Thoracic aorta (tissue), 2 donors: Measurements from ENCODE around the gene MEX3D. TPM values are rescaled to one million over a fixed set of nuclear protein-coding genes. Genes with fewer than 3 reads are reported as not detected.
"Not testable (repeated sequence)": the region's sequence is repeated elsewhere in the genome, so short reads cannot be mapped to it uniquely, and the experiment has no call there.

ENCODE experiments used
- ATAC-seq: fragments of 150-250 bp; one replicate; pipeline ENCODE4 v1.8.0; 2017; ENCODE audit warnings: low read depth; ENCODE audit not compliant: insufficient number of reproducible peaks, low FRiP score
- DNase-seq: peaks from one replicate; pipeline ENCODE4 v3.0.0-alpha.2; 2020; ENCODE audit warnings: low spot score
- H3K27ac ChIP-seq, 2 donors: fragments of 200-600 bp; sonication (generic); 1 replicate in 1 of 2; 2 replicates in 1 of 2; pipeline ENCODE4 v1.5.1; 2016; ENCODE audit warnings: mild to moderate bottlenecking in 2 of 2, moderate library complexity in 2 of 2
- H3K27me3 ChIP-seq: fragments of 200-600 bp; sonication (generic); replicated peaks from 2 replicates; pipeline ENCODE4 v1.6.0; 2016; ENCODE audit warnings: mild to moderate bottlenecking; ENCODE audit not compliant: insufficient read depth
- H3K36me3 ChIP-seq: fragments of 200-600 bp; sonication (generic); one replicate; pipeline ENCODE4 v1.5.1; 2016
- H3K4me1 ChIP-seq, 2 donors: fragments of 200-600 bp; sonication (generic); 1 replicate in 1 of 2; 2 replicates in 1 of 2; pipeline versions ENCODE4 v1.5.1 to v1.6.0; 2016; ENCODE audit warnings: low read depth in 2 of 2, mild to moderate bottlenecking in 1 of 2; ENCODE audit not compliant: control insufficient read depth in 1 of 2
- H3K4me3 ChIP-seq: fragments of 200-600 bp; sonication (generic); 2 replicates; pipeline ENCODE4 v1.5.1; 2016; ENCODE audit warnings: mild to moderate bottlenecking
- H3K9me3 ChIP-seq: fragments of 200-600 bp; sonication (generic); 2 replicates; pipeline ENCODE4 v1.5.1; 2016
- total RNA-seq, 2 donors: library from RNA; depleted of rRNA; stranded (reverse); fragments of >200 nt; gene quantifications; one replicate each; pipeline versions ENCODE4 v1.1.0 to v1.2.3, GENCODE V29; 2016
- TF ChIP-seq, protein P1 (sequence below): fragments of 200-600 bp; sonication (generic); IDR thresholded peaks from one replicate; pipeline ENCODE4 v1.5.1; 2019; ENCODE audit warnings: antibody characterized with exemption

Gene MEX3D
- total RNA-seq, 2 donors from 2014 or later: 23.4 to 26.4 TPM

DNA sequence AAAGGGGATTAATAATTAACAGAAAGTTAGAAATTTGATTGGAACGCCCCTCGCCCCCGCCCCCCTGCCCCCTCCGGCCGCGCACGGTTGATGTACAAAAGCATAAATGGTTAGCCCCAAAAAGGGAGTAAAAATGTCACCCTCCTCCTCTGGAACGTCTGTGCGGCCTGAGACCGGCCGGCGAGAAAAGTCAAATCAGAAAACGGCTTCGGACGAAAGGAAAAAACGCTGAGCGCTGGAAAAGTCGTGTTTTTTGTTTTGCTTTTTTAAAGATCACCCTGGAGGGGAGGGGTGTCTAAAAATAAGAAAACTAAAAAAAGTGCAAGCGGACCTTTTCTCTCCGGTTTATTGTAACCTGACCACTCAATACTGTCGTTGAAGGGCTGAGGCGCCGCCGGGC is 13.2 kb downstream of the MEX3D start:
- ATAC-seq: no peak
- Histone ChIP-seq H3K27ac (no peak overlapping the region), H3K36me3 (no peaks in the 10 kb centered on the region), H3K4me3 (no peak overlapping the region), H3K4me1 (no peaks in the 10 kb centered on the region), H3K27me3 (no peaks in the 10 kb centered on the region), H3K9me3 (no peaks in the 10 kb centered on the region)
- TF ChIP-seq, protein P1, sequence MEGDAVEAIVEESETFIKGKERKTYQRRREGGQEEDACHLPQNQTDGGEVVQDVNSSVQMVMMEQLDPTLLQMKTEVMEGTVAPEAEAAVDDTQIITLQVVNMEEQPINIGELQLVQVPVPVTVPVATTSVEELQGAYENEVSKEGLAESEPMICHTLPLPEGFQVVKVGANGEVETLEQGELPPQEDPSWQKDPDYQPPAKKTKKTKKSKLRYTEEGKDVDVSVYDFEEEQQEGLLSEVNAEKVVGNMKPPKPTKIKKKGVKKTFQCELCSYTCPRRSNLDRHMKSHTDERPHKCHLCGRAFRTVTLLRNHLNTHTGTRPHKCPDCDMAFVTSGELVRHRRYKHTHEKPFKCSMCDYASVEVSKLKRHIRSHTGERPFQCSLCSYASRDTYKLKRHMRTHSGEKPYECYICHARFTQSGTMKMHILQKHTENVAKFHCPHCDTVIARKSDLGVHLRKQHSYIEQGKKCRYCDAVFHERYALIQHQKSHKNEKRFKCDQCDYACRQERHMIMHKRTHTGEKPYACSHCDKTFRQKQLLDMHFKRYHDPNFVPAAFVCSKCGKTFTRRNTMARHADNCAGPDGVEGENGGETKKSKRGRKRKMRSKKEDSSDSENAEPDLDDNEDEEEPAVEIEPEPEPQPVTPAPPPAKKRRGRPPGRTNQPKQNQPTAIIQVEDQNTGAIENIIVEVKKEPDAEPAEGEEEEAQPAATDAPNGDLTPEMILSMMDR: no peak
- DNase-seq: no peak

DNA sequence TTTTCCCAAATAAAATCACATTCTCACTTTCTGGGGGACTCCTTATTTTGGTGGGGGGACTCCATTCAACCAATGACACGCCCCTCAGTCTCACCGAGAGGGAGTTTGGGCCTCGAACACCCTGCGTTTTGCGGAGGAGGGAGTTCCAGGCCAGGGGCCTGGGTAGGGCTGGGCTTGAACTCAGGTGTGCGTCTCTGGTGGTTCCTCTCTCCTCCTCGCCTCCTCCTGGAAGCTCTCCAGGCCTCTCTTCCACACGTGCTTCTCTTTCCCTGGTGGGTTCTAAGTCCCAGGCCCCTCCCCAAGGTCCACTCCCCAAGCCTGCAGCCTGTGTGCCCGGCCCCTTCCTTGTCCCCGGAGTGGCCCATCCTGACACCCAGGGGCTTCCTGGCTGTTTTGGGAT is 14.7 kb downstream of the MEX3D start:
- no peak for ATAC-seq
- TF ChIP-seq, protein P1: no peak
- no peaks in the 10 kb centered on the region for H3K27me3 ChIP-seq
- H3K9me3 ChIP-seq: no peaks in the 10 kb centered on the region
- H3K4me3 ChIP-seq: no peak overlapping the region
- no peak for DNase-seq
- no peaks in the 10 kb centered on the region for H3K36me3 ChIP-seq
- H3K4me1 ChIP-seq: no peaks in the 10 kb centered on the region
- no peak overlapping the region for H3K27ac ChIP-seq

DNA sequence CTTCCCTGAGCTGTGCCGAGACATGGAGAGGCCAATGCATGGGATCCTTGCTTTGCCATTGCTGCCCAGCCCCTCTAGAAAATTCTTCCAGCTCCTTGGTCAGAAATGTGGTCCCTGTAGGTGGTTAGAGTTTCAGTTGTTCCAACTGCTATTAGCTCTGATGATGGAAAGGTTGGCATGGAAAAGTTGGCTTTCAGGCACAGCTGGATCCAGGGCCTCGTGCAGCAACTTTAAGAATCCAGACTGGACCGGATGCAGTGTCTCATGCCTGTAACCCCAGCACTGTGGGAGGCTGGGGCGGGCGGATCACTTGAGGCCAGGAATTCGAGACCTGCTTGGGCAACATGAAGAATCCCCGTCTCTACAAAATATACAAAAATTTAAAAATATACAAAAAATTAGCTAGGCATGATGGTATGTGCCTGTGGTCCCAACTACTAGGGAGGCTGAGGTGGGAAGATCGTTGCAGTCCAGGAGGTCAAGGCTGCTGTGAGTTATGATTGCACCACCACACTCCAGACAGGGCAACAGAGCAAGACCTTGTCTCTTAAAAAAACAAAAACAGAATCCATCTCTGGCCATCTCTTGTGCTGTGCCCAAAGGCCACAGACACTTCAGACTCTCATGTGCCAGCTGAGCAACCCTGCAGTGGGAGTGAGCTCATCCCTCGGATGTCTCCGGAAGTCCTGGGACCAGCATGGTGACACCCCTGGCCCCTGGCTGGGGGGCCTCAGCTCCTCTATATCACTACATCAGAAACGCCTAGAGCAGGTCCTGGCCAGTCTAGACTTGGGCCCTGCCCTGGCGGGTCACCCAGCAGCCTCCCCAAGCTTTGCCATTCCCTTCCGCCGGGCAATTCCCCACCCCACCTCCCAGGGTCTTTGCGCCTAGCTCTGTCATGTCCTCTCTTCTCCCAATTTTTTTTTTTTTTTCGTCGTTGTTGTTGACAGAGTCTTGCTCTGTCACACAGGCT is 16.8 kb downstream of the MEX3D start:
- DNase-seq: no peak
- H3K27ac ChIP-seq: no peak overlapping the region
- ATAC-seq: no peak
- H3K36me3 ChIP-seq: no peaks in the 10 kb centered on the region
- H3K4me1 ChIP-seq: no peaks in the 10 kb centered on the region
- H3K9me3 ChIP-seq: no peaks in the 10 kb centered on the region
- H3K27me3 ChIP-seq: no peaks in the 10 kb centered on the region
- TF ChIP-seq, protein P1: no peak
- no peak overlapping the region for H3K4me3 ChIP-seq

DNA sequence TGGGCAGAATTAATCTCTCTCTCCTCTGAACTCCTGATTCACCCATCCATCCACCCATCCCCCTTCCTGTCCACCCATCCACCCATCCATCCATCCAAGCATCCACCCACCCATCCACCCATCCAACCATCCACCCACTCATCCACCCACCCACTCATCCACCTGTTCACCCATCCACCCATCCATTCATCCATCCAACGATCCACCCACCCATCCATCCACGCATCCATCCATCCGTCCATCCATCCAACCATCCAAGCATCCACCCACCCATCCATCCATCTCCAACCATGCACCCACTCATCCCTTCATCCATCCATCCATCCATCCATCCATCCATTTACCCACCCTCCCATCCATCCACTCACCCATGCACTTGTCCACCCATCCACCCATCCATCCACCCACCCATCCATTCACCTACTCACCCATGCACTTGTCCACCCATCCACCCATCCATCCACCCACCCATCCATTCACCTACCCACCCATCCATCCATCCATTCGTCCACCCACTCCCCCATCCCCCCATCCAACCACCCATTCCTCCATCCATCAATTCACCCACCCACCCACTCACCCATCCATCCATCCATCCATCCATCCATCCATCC is 18.7 kb downstream of the MEX3D start:
- TF ChIP-seq, protein P1: no peak
- DNase-seq (no peak), ATAC-seq (no peak)
- Histone ChIP-seq H3K4me3 (no peak overlapping the region), H3K9me3 (no peaks in the 10 kb centered on the region), H3K27ac (no peak overlapping the region), H3K4me1 (no peaks in the 10 kb centered on the region), H3K36me3 (no peaks in the 10 kb centered on the region), H3K27me3 (no peaks in the 10 kb centered on the region)

DNA sequence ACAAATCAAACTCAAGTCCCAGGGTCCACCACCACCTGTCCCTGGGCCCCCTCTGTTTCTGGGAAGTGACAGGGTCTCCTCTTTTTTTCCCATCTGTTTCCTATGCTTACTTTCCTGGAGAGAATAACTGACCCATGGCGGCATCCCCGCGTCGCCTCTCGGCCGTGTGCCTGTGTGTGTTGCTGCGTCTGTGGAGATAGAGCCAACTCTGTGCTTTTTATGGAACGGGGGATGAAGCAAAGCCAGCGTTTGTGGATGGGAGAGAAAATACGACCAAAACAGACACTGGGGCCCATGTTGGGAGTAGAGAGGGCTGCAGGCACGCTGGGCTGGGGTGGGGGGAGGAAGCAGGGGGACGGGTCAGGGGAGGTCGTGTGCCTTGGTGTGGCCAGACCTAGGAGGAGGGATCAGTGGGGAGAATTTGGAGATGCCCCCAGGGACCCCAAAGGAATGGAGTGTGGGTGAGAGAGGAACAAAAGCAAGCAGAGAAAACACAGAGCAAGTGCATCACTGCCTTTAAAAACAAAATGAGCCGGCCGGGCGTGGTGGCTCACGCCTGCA is 27.7 kb downstream of the MEX3D start:
- no peak for ATAC-seq
- TF ChIP-seq, protein P1: no peak
- Histone ChIP-seq H3K4me1 (peaks cover 5 to 15% of the 10 kb centered on the region in 2 donors), H3K4me3 (no peak overlapping the region), H3K36me3 (no peaks in the 10 kb centered on the region), H3K27ac (no peak overlapping the region), H3K27me3 (no peaks in the 10 kb centered on the region), H3K9me3 (no peaks in the 10 kb centered on the region)
- DNase-seq: no peak

DNA sequence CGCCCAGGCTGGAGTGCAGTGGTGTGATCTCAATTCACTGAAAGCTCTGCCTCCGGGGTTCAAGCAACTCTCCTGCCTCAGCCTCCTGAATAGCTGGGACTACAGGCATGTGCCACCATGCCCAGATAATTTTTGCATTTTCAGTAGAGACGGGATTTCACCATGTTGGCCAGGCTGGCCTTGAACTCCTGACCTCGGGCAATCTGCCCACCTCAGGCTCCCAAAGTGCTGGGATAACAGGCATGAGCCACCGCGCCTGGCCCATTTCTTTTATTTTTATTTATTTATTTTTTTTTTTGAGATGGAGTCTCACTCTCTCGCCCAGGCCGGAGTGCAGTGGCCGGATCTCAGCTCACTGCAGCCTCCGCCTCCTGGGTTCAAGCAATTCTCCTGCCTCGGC is 28.4 kb downstream of the MEX3D start:
- H3K4me3 ChIP-seq, H3K36me3 ChIP-seq, H3K27me3 ChIP-seq, ATAC-seq, H3K9me3 ChIP-seq, H3K27ac ChIP-seq, DNase-seq: not testable (repeated sequence)
- peaks cover 5 to 15% of the 10 kb centered on the region in 2 donors for H3K4me1 ChIP-seq
